Measurements from ENCODE around the gene TMSB15B.
"Not testable (repeated sequence)": the region's sequence is repeated elsewhere in the genome, so short reads cannot be mapped to it uniquely, and the experiment has no call there.

Gene TMSB15B

DNA sequence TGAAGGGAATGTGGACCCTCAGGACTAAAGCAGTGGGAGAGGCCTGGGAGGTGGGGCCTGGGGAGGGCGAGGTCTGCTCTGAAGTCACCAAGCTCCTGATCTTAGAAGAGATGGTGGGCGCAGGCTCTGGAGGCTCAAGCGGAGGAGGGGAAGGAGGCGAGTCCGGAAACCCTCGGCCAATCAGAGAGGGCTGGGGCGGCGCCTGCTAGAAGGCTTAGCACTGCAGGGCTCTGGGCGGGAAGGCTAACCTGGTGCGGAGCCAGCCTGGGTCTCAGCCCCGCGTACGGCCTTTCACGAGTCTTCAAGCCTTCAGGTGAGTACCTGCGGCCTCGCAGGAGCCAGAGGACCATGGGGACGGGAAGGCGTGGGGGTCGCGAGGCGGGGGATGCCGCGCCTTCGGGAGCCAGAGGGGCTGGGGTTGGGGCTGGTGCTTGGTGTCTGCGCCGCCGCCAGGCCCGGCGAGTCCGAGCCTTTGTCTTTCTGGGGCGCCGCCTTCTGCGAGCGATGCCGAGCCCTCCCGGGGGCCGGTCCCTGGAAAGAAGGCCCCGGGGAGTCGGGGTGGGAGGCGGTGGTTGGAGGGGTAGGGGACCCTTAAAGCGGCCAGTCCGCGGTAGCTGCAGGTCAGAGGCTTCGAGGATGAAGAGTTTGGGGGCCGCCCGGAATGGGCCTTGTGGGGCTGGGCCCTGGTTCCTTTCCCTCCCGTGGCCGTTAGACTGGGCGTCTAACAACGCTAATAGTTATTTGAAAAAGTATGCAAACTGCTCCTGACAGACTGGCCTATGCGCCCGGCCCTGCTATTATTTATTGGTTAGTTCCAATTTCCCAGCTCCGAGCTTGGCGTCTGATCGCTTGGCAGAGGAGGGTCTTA is at the start of gene TMSB15B:
TMSB15B (plus strand) TSS at position 217 of the 868 bp plus-strand sequence.
- DNase-seq (ENCODE audit: low spot score): not testable (repeated sequence)

DNA sequence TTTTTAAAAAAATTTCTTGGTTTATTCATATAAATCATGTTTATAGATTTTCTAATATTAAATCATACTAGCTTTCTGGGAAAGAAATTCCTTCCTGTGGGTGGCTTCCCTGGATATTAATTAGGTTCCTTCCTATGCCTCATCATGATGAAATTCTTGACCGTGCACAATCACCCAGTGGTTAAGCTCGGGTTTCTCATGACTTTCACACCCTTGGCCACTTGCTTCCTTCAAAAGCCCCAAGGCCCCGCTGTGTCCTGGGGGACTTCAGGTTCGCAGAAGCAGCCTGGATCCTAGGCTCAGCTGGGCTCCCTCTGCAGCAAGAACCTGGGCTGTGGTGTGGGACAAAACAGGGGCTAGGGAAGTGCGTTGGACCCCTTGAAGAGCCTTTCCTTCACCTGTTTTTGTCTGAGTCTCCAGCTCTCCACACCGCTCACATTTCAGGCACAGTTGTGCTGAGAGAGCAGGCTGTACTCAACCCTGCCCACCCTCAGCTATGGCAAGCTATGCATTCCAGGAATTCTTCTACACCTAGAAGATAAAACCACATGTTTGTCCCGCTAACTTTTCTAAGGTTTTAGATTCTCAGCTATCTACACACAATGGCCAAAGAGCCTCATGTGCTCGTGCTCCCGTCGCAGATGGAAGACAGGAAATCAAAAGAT is 48.9 kb upstream of the TMSB15B start:
- no peak for DNase-seq (ENCODE audit: low spot score)

DNA sequence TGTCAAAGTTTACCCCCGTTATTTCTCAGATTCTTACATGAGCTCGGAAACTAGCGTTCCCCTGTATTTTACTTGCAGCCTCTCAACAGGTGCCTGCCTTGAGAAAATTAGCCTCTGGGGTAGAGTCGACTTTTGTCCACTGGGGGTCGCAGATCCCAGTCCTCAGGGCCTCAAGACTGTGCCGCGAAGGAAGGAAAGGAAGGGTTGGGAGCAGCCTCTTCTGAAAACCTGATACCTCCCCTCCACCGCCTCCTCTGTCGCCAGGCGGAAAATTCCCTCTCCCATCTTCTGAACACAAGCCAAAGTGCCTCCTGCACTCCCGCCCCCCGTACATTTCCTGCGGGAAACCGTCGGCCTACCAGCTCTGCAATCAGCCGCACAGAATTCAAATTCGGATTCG is 44.4 kb upstream of the TMSB15B start:
- peak; percentile 77 for DNase-seq (ENCODE audit: low spot score)

DNA sequence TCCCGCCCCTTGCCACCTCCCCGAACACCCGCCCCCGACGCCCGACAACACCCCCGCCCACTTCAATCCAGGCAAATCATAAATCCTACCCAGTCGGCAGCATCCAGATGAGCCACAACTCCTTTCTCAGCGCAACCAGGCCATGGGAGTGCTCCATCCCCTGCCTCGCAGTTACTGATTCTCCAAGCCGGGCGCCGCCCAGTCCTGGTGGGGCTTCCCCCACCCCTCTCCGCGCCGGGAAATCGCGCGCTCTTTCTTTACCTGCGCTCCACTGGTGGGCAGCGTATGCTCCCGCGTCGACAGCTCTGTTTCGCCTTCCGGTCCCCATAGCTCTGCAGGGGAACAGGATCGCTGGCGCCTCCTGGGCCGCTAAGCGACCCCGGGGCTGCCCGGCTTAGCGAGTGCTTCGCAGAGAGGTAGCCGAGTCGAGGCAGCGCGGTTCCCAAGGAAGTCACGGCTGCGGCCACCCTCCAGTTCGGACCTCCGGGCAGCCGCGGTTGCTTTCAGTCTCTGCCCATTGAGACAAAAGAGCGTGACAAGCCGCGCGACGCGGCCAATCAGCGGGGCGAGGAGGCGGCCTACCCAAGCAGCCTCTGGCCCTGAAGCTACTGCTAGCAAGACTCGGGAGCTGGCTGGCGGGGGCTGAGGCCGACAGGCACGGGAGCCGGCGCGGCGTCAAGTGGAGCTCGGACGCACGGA is 43.7 kb upstream of the TMSB15B start:
- DNase-seq (ENCODE audit: low spot score): peak; percentile 68

DNA sequence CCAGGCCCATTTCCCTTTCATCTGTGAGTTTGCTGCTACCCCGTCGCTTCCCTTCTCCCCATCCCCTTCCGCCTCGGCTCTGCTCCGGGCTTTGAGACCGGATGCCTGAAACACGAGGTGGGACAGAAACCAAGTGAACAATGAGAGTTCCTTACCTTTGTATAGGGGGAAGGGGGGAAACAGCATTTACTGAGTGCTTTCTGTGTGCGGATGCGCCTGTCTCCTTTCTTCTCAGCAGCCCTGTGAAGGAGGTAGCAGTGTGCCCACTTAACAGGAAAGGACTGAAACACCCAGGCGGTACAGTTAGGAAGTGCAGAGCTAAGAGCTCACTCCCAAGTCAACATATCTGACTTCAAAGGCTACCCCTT is 43.2 kb upstream of the TMSB15B start:
- DNase-seq (ENCODE audit: low spot score): peak; percentile 73

DNA sequence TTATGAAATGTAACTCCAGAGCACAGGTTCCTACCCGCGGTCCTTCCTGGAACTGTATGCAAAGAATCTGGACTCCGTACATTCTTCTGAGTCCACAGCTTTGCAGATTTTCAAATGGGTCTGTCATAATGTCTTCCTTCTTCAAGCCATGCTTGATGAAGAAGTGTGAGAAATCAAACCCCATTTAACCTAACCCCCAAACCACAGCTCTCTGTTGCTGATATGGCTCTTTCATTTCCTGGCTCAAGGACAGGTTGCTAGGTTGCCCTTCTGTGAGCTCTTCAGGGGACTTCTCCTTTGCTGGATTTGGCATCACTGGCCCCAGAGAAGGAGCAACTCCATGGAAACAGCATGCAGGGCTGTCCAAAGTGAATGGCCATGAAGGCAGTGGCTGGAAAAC is 41.9 kb upstream of the TMSB15B start:
- not testable (repeated sequence) for DNase-seq (ENCODE audit: low spot score)

DNA sequence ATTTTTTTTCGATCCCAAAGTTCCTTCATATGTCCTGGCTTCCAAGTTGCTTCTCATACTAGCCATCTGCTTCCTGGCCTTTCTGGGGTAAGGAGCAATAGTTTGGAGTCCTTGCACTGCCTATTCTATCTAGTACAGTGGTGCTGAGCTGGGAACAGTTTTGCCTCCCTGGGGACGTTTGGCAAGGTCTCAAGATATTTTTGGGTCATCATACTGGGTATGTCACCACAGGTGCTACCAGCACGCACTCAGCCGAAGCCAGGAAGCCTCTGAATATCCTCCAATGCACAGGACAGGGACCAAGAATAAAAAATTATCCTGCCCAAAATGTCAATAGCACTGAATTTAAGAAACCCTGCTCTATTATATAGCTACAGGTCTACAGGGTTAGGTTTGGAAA is 35.4 kb upstream of the TMSB15B start:
- no peak for DNase-seq (ENCODE audit: low spot score)

DNA sequence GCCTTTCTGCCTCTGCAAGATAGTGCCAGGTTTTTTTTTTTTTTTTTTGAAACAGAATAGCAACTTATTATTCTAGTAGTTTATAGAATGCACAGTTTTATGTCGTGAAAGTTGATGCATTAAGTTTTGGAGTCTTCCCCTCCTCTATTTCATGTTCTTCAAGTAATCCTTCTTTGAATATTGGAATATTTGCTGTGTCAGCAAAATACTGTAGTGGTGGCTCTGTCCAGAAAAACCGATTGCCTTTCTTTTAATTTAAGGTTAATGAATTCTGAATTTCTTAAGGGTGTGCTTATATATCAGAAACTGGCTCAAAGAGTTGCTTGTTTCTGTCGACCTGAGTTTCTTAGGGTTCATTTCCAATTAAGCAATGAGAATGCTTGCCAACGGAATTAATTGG is 34.8 kb upstream of the TMSB15B start:
- no peak for DNase-seq (ENCODE audit: low spot score)

DNA sequence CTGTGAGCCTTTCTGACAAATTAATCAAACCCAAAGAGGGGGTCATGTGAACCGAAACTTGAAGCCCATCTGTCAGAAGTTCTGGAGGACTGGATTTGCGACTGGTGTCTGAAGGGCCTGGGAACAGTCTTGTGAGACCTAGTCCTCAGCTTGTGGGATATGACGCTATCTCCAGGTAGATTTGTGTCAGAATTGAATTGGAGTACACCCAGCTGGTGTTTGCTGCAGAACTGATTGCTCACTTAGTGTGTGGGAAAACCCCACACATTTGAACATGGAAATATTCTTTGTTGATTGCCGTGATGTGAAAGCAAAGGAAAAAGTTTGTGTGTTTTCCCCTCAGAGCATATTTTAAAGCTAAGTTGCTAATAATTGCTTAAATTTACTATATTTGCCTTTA is 30.3 kb upstream of the TMSB15B start:
- DNase-seq (ENCODE audit: low spot score): no peak

DNA sequence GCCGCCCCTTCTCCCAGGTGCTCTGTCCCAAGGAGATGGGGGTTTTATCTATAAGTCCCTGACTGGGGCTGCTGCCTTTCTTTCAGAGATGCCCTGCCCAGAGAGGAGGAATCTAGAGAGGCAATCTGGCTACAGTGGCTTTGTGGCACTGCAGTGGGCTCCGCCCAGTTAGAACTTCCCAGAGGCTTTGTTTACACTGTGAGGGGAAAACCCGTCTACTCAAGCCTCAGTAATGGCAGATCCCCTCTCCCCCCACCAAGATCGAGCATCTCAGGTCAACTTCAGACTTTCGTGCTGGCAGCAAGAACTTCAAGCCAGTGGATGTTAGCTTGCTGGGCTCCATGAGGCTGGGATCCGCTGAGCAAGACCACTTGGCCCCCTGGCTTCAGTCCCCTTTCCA is 22.2 kb upstream of the TMSB15B start:
- not testable (repeated sequence) for DNase-seq (ENCODE audit: low spot score)

DNA sequence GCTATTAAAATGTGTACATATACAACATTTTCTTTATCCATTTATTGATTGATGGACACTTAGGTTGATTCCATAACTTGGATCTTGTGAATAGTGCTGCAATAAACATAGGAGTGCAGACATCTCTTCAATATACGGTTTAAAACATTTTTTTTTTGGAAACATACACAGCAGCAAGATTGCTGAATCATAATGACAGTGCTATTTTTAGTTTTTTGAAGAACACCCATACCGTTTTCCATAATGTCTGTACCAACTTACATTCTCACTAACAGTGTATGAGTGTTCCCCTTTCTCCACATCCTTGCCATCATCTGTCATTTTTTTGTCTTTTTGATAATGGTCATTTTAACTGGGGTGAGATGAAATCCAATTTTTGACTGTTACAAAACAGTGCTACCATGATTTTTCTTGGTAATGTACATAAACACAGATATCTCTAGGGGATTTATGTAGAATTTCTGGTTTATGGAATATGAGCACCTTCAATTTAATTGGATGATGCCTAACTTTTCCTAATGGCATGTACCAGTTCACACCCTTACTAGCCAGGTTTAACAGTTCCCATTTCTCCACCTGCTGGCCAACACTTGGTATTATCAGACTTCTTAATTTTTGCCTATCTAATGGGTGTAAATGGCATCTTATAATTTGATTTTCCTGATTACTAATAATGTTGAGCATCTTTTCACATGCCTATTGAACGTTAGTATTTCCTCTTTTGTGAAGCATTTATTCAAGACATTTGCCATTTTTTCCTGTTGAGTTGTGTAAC is 21.0 kb upstream of the TMSB15B start:
- DNase-seq (ENCODE audit: low spot score): peak; percentile 45

DNA sequence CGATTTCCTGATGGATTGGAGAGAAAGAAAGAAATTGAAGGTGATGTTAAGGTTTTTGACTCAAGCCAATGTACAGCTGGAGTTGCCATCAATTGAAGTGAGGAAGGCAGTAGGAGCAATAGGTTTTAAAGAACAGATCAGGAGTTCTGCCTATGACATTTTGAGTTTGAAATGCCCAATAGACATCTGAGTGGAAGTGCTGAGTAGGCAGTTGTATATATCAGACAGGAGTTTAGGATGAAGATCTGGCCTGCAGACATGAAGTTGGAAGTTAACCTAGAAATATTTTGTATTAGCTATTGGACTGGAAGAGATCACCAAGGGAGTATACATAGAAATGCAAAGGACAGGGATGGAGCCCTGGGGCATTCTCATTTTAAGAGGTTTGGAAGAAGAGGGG is 12.9 kb upstream of the TMSB15B start:
- no peak for DNase-seq (ENCODE audit: low spot score)

DNA sequence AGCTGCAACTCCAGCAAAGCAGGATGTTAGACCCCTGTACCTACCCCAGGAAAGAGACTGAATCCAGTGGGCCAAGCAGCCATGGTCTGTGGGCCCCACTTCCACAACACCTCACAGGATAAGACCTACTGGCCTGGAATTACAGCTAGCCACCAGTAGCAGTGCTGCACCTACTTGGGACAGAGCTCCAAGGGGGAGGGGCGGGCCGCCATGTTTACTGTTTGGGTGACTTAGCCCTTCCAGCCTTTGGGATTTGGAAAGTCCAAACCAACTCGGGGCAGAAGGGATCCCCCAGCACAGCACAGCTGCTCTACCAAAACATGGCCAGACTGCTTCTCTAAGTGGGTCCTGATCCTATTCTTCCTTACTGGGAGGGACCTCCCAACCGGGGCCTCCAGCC is 9.1 kb upstream of the TMSB15B start:
- DNase-seq (ENCODE audit: low spot score): no peak

DNA sequence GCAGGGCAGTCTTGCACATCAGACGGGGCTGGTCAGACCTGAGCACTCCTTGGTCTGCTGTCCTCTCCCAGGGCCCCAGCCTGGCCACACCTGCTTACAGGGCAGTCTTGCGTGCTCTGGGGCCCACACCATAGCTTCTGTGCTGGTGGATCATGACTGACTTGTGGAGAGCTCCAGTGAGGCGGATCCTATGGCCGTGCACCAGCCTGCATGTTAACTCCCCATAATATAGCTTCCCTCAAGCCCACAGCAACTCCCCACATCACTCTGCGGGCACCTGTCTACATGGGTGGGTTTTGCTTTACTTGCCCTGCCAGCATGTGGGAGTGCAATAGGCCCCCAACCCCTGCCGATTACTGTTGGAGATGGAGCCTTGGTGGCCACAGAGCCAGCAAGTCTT is 8.2 kb upstream of the TMSB15B start:
- no peak for DNase-seq (ENCODE audit: low spot score)

DNA sequence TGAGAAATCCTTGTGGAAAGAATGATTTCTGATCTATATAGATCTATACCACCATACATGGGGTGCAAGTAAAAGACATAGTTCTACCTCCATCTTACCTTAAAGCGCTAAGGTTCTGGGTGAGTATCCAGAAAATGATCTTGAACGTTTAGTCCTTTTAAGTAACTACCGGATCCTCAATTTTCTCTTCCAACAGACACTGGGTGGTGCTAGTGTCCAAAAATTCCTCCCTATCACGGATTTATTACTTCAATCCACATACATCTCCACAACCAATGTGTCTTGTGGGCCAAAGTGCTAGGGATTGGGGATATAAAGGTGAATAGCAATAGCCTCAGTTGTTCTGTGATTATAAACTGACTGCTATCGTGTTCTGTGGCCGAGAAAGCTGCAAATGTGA is 1.8 kb upstream of the TMSB15B start:
- not testable (repeated sequence) for DNase-seq (ENCODE audit: low spot score)

DNA sequence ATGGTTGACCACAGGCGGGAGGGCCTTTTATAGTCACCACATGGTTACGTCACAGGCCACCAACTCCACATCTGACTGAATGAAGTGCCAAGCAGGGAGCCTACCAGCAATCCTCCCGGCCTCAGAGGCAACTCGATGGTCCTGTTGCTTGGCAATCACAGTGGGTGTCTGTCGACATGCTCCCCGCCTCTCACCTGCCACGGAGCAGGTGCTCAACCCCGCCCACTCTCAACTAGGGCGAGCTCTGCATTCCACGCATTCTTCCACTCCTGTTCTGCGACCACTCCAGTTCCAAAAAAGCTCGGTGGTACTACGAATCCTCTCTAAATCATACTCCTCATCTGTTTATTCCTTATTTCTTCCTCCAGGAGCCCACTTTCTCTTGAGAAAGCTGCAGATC is 21.1 kb downstream of the TMSB15B start:
- not testable (repeated sequence) for DNase-seq (ENCODE audit: low spot score)

DNA sequence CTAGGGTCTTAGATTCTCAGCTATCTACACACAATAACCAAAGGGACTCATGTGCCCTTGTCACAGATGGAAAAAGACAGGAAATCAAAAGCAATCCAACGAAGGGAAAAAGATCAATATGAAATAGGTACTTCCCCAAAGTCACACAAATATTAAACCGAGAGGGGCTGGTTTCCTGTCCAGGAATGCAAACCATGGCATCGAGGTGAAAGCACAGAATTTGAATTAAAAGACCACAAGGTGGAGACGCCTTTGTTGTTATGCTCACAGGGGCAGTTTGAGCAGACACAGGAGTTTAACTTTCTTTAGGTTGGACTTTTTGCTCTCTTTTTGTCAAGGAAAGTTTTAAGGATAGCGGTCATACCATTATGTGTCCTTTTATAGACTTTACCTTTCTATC is 36.8 kb downstream of the TMSB15B start:
- DNase-seq (ENCODE audit: low spot score): peak; percentile 1

DNA sequence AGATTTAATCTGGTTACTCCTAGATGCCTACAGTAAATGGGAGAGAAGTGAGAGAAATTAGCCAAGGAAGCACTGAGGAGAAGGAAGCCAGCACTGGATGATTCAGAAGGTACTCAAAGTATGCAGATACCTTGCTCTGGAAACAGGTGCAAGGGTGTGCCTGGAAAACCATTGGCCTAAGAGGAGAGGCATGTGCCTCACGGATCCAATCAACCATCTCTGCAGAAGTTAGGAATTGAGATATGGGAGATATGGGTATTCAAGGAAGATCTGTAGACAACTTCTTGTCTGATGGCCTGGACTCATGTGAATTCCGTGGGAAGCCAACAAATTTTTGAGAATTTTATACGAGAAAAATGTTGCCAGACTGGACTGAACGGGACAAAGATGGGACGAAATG is 46.4 kb downstream of the TMSB15B start:
- no peak for DNase-seq (ENCODE audit: low spot score)

DNA sequence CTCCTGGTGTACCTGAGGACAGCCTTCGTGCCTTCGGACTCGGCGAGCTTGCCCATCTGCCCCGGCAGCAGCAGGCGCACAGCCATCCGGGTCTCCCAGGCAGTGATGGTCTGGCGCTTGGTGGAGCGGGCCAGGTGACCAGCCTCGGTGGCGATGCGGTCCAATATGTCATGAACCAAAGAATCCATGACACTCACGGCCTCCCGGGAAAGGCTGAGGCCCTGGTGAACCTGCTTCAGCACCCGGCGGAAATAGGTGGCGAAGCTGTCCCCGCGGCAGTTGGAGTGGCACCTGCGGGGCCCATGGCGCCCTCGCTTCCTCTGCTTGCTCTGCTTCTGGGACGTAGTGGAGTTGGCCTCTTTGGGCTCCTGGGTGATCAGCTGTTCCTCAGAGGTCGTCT is 50.7 kb downstream of the TMSB15B start:
- no peak for DNase-seq (ENCODE audit: low spot score)

DNA sequence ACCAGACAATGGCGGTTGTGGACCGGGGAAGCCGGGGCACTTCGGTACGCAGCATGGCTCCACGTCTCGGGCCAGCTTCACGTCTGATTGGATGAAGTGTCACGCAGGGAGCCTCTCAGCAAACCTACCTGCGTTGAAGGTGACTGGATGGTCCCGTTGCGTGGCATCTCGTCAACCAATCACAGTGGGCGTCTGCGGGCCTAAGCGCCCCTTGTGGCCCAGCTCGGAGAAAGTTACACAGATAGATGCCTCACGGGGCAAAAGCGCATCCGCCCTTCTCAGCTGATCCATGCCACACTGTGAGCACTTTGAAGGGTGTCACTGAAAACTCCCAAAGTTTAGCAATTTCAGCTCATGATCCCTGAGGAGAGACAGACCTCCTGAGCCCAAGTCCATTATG is 51.2 kb downstream of the TMSB15B start, which contains the start of gene H2BW1:
H2BW1 (minus strand) TSS at position 103 of the 400 bp plus-strand sequence. CDS start 132 bp downstream, outside the sequence.
- DNase-seq (ENCODE audit: low spot score): no peak

DNA sequence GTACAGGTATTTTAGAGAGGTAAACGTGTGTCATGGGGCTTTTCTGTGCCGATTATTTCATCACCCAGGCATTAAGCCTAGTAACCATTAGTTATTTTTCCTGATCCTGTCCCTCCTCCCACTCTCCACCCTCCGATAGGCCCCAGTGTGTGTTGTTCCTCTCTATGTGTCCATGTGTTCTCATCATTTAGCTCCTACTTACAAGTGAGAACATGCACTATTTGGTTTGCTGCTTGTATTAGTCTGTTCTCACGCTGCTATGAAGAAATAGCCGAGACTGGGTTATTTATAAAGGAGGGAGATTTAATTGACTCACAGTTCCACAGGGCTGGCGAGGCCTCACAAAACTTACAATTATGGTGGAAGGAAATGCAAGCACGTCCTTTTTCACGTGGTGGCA is 53.1 kb downstream of the TMSB15B start:
- not testable (repeated sequence) for DNase-seq (ENCODE audit: low spot score)

Measured in NAMALWA (cell line).